ELF-1 (cell line): ENCODE data around the gene HLF.

Experiments used
- DNase-seq: peaks from one replicate; pipeline ENCODE4 v3.0.0-alpha.2; 2016; ENCODE audit warnings: low read depth, low spot score

HLF gene

DNA sequence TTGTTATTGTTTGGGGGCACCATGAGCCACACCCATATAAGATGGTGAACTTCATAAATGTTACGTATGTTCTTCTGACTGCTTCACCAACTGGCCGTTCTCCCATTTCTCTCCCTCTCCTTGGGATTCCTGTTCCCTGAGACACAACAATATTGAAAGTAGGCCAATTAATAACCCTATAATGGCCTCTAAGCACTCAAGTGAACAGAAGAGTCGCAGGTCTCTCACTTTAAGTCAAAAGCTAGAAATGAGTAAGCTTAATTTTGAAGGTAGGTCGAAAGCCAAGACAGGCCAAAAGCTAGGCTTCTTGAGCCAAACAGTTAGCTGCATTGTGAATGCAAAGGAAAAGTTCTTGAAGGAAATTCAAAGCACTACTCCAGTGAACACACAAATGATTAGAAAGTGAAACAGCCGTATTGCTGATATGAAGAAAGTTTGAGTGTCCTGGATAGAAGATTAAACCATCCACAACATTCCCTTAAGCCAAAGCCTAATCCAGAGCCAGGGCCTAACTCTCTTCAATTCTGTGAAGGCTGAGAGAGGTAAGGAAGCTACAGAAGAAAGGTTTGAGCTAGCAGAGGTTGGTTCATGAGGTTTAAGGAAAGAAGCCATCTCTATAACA, 25.8 kb downstream of the HLF start:
- no peak for DNase-seq

DNA sequence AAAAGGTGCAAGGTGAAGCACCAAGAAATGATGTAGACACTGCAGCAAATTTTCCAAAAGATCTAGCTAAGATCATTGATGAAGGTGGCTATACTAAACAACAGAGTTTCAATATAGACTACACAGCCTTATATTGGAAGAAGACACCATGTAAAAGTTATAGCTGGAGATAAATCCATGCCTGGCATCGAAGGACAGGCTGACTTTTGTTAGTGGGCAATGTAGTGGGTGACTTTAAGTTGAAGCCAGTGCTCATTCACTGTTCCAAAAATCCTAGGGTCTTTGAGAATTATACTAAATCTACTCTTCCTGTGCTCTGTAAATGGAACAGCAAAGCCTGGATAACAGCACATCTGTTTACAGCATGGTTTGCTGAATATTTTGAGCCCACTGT, 26.4 kb downstream of the HLF start:
- no peak for DNase-seq

DNA sequence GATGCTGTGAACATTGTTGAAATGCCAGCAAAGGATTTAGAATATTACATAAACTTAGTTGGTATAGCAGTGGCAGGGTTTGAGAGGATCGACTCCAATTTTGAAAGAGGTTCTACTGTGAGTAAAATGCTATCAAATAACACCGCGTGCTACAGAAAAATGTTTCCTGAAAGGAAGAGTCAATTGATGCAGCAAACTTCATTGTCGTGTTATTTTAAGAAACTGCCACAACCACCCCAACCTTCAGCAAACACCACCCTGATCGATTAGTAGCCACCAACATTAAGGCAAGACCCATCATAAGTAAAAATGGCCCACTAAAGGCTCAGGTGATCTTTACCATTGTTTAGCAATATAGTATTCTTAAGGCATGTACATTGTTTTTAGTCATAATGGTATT, 27.3 kb downstream of the HLF start:
- DNase-seq = no peak

DNA sequence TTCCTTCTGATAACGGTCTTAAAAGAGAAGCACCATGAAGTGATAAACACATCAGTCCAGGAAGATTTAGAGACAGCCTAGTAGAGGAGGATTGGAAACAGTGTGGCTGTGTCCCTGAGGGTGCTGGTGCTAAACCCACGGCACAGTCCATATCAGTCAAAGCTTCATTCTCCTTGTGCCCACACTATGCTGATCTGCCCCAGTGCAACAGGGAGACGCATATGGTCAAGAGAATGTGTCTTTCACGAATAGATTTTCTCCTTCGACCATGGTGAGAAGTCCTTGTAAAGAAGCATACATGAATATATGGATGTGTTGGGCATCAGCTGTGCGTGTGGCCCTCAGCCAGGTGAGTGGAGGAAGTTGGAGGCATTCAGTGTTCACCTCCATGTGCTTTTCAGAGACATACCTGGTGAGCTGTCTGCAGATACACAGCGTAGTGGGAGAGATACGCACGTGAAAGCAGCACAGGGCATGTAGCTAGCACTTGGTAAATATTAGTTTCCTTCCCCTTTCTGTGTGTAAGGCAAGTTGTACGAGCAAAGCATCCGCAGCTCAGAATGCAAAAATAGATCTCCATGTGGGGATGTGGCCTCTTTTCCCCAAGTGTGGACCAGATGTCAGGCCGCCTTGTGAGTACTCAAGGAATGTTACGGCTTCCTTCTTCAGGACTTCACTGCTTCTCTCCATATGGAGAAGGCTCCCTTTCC, 29.4 kb downstream of the HLF start:
- DNase-seq = no peak

DNA sequence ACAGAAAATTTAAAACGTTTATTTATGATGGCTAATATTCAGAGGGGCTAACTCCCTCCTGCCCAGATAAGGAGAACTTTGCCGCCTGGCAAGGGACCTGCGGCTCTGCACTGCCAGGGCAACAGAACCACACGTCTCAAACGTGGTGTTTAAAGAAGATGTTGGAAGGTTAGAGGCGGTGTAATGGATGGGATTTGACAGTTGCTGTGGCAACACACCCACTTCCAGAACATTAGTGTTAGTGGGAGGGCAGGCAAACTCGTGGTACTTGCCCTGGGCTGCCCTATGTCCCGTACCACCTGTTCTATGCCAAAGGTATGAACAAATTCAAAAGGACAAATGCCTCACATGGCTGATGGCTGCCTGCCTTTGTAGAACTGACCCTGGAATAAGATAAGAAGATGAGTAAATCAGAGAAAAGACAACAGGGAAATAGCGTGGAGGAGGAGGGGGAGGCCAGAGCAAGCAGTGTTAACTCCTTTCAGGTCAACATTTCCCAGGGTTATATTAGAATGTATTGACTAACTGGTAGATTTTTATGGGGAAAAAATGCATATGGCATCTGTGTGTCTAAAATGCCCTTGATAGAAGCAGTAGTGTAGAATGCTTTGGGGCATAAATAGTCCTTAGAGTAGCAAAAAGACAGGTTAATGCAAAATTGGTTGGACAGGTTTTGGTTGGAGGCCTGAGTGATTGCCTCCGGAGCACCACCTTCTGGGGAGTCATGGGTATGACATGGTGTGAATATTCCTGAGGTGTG, 30.8 kb downstream of the HLF start:
- peak; percentile 79 for DNase-seq

DNA sequence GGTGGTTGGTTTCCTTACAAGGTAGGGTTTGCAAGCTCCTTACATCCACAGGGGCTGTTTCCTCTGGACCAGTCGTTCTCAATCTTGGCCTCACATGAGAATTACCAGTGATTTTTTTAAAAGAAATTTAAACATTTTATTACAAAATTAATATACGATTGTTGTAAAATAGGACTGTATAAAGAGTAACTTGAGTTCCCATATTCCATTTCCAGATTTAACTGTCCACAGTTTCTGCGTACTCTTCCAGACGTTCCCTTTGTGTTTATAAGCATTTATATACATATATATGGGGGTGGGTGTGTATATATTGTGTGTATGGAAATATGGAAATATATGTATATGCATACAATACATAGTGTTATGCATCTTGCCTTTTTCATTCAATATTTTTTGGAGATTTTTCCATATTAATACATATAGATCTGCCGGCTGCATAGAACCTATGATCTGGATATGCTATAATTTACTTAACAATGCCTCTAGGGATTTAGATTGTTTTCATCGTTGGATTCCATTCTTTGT, 31.5 kb downstream of the HLF start:
- DNase-seq = no peak

DNA sequence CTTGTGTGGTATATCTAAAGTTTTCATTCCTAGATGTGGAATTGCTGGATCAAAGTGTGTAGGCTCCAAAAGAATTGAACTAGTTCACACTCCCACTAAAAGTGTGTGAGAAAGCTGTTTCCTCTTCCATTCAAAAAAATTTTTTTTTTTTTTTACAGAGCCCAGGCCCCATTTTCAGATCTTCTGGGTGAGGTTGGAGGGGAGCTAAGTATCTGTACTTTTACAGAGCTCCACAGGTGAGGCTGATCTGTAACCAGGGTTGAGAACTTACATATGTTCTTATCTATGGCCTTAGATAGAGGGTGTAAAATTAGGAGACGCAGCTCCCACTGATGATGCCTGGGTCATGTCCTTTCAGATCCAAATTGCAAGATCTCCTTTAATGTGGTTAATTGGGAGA, 31.9 kb downstream of the HLF start:
- DNase-seq = no peak

DNA sequence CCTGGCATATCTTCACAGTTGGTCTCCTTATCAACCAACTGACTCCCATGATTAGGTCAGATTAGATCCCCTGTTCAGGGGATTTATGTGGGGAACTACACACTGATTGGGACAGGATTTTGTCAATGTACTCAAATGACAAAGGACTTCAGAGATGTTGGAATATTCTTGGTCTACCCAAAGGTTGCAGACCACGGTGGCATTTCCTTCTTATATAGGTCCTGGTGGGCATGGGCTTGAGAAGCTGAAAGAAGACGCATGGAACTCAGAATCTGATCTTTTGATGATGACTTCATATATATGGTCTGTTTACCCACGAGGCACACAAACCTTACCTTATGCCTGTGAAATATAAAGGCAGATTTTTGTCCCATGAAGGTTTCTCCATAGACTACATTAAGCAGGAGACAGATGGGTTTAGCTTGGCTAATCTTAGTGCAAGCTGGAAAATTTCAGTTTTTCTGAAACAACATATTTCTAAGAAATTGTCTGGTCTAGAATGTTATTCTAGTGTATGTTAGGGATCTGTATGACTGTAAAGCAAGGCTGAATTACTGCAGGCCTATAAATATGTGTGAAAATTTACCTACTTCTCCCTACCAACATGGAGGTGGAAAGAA, 33.5 kb downstream of the HLF start:
- DNase-seq = no peak

DNA sequence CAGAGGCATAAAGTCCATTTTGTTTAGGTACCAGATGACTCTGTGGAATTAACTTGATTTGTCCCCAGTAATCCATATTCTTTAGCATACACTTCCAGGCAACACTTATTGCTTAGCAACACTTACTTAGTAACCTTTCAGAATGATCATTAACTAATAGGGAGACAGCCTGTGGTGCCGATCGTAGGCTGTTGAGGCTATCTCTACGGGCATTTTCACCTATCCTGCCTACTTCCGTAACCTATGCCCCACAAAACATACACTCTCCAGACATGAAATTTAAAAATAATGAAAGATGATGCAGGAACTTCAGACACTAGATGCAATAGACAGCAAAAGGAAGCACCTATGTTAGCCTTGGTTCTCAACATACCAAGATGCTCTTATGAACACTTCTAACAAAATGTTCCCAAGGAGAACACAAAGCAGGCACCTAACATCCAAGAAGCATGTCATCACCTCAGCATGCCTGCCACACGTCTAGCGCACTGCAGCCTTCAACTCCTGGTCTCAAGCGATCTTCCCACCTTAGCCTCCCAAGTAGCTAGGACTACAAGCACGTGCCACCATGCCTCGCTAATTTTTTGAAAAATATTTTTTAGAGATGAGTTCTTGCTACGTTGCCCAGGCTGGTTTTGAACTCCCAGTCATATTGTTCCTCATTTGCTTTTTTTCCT, 34.5 kb downstream of the HLF start:
- DNase-seq = no peak

DNA sequence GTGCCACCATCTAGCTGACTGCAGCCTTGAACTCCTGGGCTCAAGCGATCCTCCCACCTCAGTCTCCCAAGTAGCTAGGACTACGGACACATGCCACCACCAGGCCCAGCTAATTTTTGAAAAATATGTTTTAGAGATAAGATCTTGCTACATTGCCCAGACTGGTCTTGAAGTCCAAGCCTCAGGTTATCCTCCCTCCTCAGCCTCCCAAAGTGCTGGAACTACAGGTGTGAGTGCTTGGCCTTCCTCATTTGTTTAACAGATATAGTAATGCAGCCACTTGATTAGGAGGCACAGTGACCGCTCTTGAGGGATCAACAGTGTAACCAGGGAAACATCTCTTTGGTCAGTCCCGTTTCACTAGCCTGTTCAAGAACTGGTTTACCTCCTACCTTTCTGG, 35.1 kb downstream of the HLF start:
- no peak for DNase-seq

DNA sequence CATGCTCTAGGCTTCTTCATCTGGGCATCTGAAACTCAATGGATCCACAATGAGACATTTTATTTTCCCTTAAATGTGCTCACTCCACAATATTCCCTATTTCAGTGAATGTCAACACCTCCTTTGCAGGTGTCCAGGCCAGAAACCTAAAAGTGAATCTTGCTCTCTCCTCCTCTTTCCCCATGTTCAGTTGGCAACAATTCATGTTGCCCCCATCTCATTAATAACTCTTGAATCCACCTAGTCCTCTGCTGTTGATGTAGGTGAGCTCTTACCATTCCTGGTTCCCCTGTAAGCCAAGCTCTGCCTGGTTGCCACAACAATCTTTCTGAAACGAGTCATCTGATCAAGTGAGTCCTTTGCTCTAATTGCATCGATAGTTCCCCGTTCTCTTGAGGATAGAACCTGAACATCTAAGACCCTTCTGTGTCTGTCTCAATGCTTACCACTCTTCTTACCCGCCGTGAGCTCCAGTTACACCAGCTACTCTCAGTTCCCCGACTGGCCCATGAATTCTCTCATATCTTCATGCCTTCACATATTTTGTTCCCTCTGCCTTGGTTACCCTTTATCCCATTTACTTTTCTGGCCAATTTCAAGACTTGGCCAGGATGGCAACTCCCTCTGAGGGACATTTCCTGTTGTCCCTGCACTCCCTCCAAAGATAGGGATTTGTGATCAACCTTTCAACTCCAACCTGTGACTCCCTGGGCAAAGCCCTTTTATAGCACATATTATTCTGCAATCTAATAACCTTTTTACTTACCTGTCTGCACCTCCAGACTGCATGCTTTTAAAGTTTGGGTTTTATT, 35.9 kb downstream of the HLF start:
- DNase-seq = no peak

DNA sequence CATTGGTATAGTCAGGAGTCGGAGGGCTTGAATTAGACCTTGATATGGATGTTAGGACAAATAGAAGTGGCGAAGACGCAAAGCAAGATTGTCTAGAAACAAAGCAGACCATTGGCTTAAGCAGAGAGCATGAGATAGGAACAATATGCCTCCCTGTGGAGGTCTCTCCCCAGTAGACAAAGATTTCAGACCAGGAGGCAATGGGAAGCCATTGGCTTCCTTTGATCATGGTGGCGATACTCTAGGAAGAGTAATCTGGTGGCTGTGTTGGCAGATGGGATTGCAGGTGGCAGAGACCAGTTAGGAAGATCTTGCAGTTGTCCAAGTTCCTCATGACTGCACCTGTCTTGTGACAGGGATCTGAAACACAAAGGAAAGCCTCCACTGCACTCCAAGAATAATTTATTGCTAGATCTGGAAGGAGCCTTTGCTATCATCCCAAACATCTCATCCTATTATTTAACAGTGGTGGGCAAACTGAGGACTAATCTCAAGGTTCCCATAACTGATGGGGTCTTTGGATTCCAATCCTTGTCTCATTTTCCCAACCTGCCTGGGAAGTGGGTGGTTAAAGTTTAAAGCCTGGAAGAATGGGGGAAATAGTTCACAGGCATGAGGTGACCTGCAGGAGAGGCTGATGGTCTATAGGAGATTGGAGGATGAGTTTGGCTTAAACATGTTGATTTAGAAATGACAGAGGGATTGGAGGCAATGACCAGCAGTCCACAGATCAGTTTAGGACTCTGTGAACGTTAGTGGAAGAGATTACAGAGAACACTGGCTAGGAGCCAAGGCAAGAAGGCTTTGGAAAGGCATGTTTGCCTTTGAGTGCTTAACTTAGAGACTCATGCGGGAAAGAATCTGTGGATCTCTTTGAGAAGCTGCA, 37.0 kb downstream of the HLF start:
- DNase-seq = no peak

DNA sequence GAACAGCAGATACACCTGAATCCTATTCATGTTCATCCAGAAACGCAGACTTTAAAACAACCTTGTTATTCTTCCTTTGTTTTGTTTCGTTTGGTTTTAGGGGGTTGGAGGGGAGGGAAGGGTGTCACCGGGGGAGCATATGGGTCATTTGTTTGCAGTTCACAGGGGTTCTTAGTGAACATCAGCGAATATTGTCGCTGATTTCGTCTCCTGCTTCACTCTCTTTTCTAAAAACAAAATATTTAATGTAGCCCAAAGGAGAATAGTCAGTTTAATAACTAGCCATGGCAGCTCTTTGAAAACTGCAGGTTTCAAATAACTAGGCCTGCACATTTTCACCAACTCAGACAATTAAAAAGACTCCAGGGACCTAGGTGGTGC, 37.6 kb downstream of the HLF start:
- no peak for DNase-seq

DNA sequence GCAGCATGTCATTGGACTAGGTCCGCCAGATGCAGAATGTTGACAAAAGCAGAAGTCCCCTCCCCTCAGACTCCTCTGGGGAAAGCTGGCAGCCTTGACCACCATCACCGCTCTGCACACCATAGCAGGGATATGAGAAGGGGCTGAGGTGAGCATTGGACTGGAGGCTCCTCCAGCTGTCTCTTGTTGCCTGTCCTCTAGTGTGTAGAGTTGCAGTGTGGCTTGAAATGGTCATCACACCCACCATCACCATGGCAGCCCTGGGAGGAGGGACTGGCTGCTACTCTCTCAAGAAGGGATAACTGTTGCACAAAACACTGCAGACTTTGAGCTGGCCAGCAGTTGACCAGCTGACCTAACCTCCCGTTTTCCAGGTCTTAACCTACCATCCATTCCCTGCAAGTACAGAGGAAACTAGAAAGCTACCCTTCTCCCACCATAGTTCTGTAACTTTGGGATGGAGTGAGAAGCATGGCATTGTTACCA, 38.3 kb downstream of the HLF start:
- DNase-seq = no peak

DNA sequence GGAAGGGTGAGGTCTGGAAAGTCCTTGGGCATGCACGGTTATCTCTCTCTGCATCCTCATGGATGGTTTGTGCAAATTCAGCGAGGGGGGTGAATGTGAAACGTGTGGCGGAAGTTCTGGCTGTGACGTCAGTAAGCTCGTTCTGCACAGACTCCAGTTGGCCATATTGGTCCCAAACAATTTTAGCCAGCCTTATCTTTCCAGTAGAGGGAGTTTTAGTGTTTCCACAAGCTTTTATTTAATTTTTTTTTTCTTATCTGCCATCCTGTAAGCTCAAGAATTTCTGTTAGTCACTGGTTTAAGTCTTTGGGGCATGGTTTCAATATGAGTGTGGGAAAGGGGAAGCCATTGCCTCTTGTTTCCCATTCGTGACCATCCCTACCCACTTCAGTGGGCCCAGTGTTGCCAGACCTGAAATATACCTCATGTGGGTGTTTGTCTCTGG, 39.0 kb downstream of the HLF start:
- DNase-seq = peak; percentile 50

DNA sequence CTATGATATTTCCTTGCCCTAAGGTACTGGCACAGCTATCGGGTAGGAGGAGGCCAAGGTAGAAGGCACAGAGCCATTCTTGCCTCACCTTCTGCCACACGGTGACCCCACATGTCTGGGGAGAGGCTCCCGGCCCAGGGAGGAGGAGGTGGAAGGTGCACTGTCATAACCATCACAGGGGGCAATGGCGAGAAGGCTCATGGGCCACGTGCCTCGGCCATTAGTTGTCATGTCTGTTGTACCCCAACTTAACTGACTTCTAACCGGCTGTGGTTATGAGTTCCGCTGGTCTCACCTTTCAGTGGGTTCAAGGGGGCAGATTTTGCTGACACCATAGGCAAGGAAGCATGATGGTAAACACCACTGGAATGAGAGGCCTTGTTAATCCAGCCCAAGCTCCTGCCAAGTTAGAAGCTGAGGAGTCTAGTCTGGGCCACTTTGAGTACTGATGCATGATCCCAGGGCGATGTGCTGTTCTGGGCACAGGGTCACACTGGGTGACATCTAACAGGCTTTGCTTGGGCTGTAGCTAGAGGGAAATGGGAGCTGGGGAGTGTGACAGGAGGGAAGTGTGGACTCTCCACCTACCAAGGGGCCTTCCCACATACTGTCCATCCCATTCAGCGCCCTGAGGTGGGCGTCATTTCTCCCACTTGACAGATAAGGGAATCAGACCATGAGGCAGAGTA, 39.6 kb downstream of the HLF start:
- no peak for DNase-seq

DNA sequence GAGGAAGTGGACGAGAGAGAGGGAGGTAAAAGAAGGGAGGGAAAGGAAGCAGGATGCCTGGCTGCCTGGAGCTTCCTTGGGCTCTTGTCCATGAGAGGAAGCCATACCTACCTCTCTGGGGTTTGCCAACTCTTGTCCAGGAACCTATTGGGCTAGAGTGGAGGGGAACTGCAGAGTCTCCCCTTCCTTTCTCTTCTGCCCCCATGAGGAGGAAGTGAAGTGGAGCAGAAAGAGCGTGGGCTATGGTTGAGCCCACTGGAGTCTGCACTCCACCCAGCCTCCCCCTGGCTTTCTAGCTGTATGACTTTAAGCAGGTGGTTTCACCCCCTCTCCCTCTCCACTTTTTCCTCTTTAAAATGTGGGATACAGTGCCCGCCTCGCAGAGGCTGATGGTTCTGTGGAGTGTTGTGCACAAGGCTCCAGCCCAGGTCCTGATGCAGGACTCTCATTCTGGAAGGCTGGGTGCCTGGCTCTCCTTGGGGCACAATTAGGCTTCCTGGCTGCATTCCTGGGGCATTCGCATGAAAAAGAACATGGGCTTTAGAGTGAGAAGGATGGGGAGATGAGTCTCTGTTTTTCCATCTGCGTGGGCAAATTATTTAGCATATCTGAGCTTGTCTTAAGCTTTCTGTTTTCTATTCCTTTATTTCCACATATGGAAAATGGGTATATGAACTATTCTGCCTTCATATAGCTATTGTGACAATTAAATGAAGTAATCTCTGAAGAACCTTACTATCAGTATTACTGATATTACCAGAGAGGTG, 40.7 kb downstream of the HLF start:
- DNase-seq = no peak

DNA sequence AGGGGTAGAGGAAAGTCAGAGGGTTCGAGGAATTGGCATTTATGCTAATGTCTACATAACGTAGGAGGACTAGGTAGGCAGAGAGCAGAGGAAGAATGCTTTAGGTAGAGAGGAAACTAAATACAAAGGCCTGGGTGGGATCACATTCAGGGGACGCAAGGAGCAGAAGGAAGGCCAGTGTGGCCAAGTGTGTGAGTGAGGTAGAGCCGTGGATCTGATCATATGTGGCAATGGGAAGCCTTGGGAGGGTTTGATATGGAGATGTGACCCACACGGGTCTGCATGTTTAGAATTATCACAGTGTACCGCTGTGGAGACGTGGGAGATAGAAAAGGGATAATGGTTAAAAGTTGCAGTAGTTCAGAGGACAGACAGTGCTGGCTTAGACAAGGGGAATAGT, 43.1 kb downstream of the HLF start:
- no peak for DNase-seq
